DOHH2 (cell line): Measurements from ENCODE around the gene GIPC1.

Experiments used
- H3F3A ChIP-seq: fragments of 200-600 bp; sonication (generic), shearing (Covaris generic); 2 replicates; pipeline ENCODE4 v1.6.0; 2016; ENCODE audit warnings: antibody characterized with exemption, mild to moderate bottlenecking; ENCODE audit not compliant: control insufficient read depth, insufficient read depth
- H3K27ac ChIP-seq: fragments of 200-600 bp; sonication (generic); 2 replicates; pipeline ENCODE4 v1.5.1; 2014; ENCODE audit warnings: low read depth, mild to moderate bottlenecking, low read length, moderate library complexity
- H3K27me3 ChIP-seq: fragments of 200-600 bp; sonication (generic); 2 replicates; pipeline ENCODE4 v1.6.1; 2014; ENCODE audit warnings: mild to moderate bottlenecking, low read length, mixed read lengths; ENCODE audit not compliant: control insufficient read depth
- H3K36me3 ChIP-seq: fragments of 200-600 bp; sonication (generic); 2 replicates; pipeline ENCODE4 v1.6.1; 2014; ENCODE audit warnings: mild to moderate bottlenecking, low read length, moderate library complexity, mixed read lengths; ENCODE audit not compliant: control insufficient read depth
- H3K4me1 ChIP-seq: fragments of 200-600 bp; sonication (generic); 2 replicates; pipeline ENCODE4 v1.6.1; 2014; ENCODE audit warnings: mild to moderate bottlenecking, low read length, mixed read lengths; ENCODE audit not compliant: control insufficient read depth
- H3K4me2 ChIP-seq: fragments of 200-600 bp; sonication (generic); 2 replicates; pipeline ENCODE4 v1.6.0; 2014; ENCODE audit warnings: mild to moderate bottlenecking, low read length, moderate library complexity
- H3K4me3 ChIP-seq: fragments of 200-600 bp; sonication (generic); 2 replicates; pipeline ENCODE4 v1.5.1; 2014; ENCODE audit warnings: mild to moderate bottlenecking, low read length, mixed read lengths
- H3K79me2 ChIP-seq: fragments of 200-600 bp; sonication (generic); 2 replicates; pipeline ENCODE4 v1.6.1; 2014; ENCODE audit warnings: mild to moderate bottlenecking, low read length, mixed read lengths; ENCODE audit not compliant: control insufficient read depth
- H3K9me2 ChIP-seq: fragments of 200-600 bp; sonication (generic); replicated peaks from 2 replicates; pipeline ENCODE4 v1.6.1; 2014; ENCODE audit warnings: mild to moderate bottlenecking, low read length, mixed read lengths; ENCODE audit not compliant: control insufficient read depth
- H3K9me3 ChIP-seq: fragments of 200-600 bp; sonication (generic); 2 replicates; pipeline ENCODE4 v1.6.1; 2014; ENCODE audit warnings: antibody characterized with exemption, low read length, mixed read lengths; ENCODE audit not compliant: control insufficient read depth, insufficient read depth
- H4K20me1 ChIP-seq: fragments of 200-600 bp; sonication (generic); 2 replicates; pipeline ENCODE4 v1.6.0; 2014; ENCODE audit warnings: low read depth, mild to moderate bottlenecking, antibody characterized with exemption, low read length, moderate library complexity; ENCODE audit not compliant: control insufficient read depth, insufficient read depth
- CTCF ChIP-seq: fragments of 200-600 bp; sonication (generic); IDR thresholded peaks from one replicate; pipeline ENCODE4 v1.5.1; 2014; ENCODE audit warnings: antibody characterized with exemption, mild to moderate bottlenecking, low read depth, low read length; ENCODE audit not compliant: poor library complexity, severe bottlenecking
- EZH2phosphoT487 ChIP-seq: fragments of 200-600 bp; sonication (generic); IDR thresholded peaks from 2 replicates; pipeline ENCODE4 v1.6.1; 2017; ENCODE audit warnings: borderline replicate concordance, mild to moderate bottlenecking, antibody characterized with exemption, low read length, moderate library complexity, mixed read lengths

GIPC1 gene

GRCh38 chr19:14446336-14447036 lies 49.4 kb downstream of the GIPC1 start:
- no peak for TF ChIP-seq EZH2phosphoT487
- TF ChIP-seq CTCF = no peak
- Histone ChIP-seq H3K4me1 (no peaks in the 10 kb centered on the region), H3K4me2 (no peak overlapping the region), H3K27ac (no peak overlapping the region), H4K20me1 (peaks cover 3% of the 10 kb centered on the region; the same call in 1 of the 2 replicates), H3K4me3 (no peak overlapping the region), H3K9me2 (no peaks in the 10 kb centered on the region), H3K36me3 (peaks cover 86% of the 10 kb centered on the region), H3K79me2 (peaks cover 9% of the 10 kb centered on the region), H3K9me3 (no peaks in the 10 kb centered on the region; the same call in 1 of the 2 replicates), H3K27me3 (no peaks in the 10 kb centered on the region), H3F3A (no peaks in the 10 kb centered on the region)

GRCh38 chr19:14443632-14444216 lies 52.2 kb downstream of the GIPC1 start:
- Histone ChIP-seq H3F3A (peaks cover 3% of the 10 kb centered on the region; the same call in 1 of the 2 replicates), H3K36me3 (peaks cover 71% of the 10 kb centered on the region), H3K4me1 (peaks cover 21% of the 10 kb centered on the region), H3K4me3 (no peak overlapping the region), H3K9me2 (no peaks in the 10 kb centered on the region), H3K27ac (no peak overlapping the region), H4K20me1 (no peaks in the 10 kb centered on the region), H3K9me3 (no peaks in the 10 kb centered on the region), H3K4me2 (no peak overlapping the region), H3K79me2 (peaks cover 35% of the 10 kb centered on the region), H3K27me3 (no peaks in the 10 kb centered on the region)
- TF ChIP-seq EZH2phosphoT487 (no peak), CTCF (no peak)

- no peak for TF ChIP-seq EZH2phosphoT487
- no peak for TF ChIP-seq CTCF
- no peak overlapping the region for H3K4me3 ChIP-seq
- peaks cover 3% of the 10 kb centered on the region; the same call in 1 of the 2 replicates for H3F3A ChIP-seq
- no peaks in the 10 kb centered on the region for H3K9me2 ChIP-seq
- H3K9me3 ChIP-seq = no peaks in the 10 kb centered on the region
- no peaks in the 10 kb centered on the region for H4K20me1 ChIP-seq
- H3K79me2 ChIP-seq = peaks cover 41% of the 10 kb centered on the region
- H3K27me3 ChIP-seq = no peaks in the 10 kb centered on the region
- H3K36me3 ChIP-seq = peaks cover 65% of the 10 kb centered on the region
- H3K4me2 ChIP-seq = no peak overlapping the region
- no peak overlapping the region for H3K27ac ChIP-seq
- peaks cover 28% of the 10 kb centered on the region for H3K4me1 ChIP-seq
Measured at GRCh38 chr19:14442891-14443631, 52.9 kb downstream of the GIPC1 start.
